Suprapubic skin (tissue), 4 donors: ENCODE measurements around the gene ATP5F1E. TPM values are rescaled to one million over a fixed set of nuclear protein-coding genes. Genes with fewer than 3 reads are reported as not detected.

Experiments used
- DNase-seq, 2 donors: peaks; one replicate each; pipeline ENCODE4 v3.0.0-alpha.2; 2019; ENCODE audit warnings: low spot score in 2 of 2
- H3K27ac ChIP-seq: fragments of 200-600 bp; sonication (generic); one replicate; pipeline ENCODE4 v1.5.1; 2019
- H3K27me3 ChIP-seq: fragments of 200-600 bp; sonication (generic); one replicate; pipeline ENCODE4 v1.5.1; 2019
- H3K36me3 ChIP-seq: fragments of 200-600 bp; sonication (generic); one replicate; pipeline ENCODE4 v1.5.1; 2019
- H3K4me1 ChIP-seq: fragments of 200-600 bp; sonication (generic); one replicate; pipeline ENCODE4 v1.5.1; 2019
- H3K4me3 ChIP-seq: fragments of 200-600 bp; sonication (generic); one replicate; pipeline ENCODE4 v1.5.1; 2019; ENCODE audit warnings: mild to moderate bottlenecking
- H3K9me3 ChIP-seq: fragments of 200-600 bp; sonication (generic); one replicate; pipeline ENCODE4 v1.5.1; 2019
- EP300 ChIP-seq: sonication (generic); formaldehyde crosslinking; IDR thresholded peaks from one replicate; pipeline ENCODE4 v1.6.1; 2017; ENCODE audit warnings: antibody characterized with exemption
- POLR2A ChIP-seq, 2 donors: fragments of 450-650 bp; IDR thresholded peaks; one replicate each; pipeline ENCODE4 v1.6.1; 2017; ENCODE audit warnings: antibody characterized with exemption in 2 of 2, mild to moderate bottlenecking in 2 of 2, moderate library complexity in 2 of 2
- POLR2AphosphoS5 ChIP-seq, 3 donors: sonication (generic); formaldehyde crosslinking; IDR thresholded peaks; one replicate each; pipeline ENCODE4 v1.6.1; 2017; ENCODE audit warnings: antibody characterized with exemption in 3 of 3
- WGBS: methylation state at CpG from one replicate; pipeline ENCODE4 v1.1.5; 2018; 5-methylcytosine and 5-hydroxymethylcytosine counted together
- total RNA-seq, 4 donors: library from RNA; depleted of rRNA; stranded (reverse); fragments of >200 nt; gene quantifications; one replicate each; pipeline ENCODE4 v1.1.0, GENCODE V29; 2016
- TF ChIP-seq, protein P1 (sequence below), 2 donors: fragments of 200-600 bp in 1 of 2; fragments of 450-650 bp in 1 of 2; sonication (generic) in 1 of 2; IDR thresholded peaks; one replicate each; pipeline ENCODE4 v1.5.1; 2016 to 2019; ENCODE audit warnings: antibody characterized with exemption in 2 of 2, mild to moderate bottlenecking in 1 of 2, moderate library complexity in 1 of 2

ATP5F1E gene
- total RNA-seq, 4 donors from 2014 or later = 16.1 to 26.8 (median 19.5) TPM

DNA sequence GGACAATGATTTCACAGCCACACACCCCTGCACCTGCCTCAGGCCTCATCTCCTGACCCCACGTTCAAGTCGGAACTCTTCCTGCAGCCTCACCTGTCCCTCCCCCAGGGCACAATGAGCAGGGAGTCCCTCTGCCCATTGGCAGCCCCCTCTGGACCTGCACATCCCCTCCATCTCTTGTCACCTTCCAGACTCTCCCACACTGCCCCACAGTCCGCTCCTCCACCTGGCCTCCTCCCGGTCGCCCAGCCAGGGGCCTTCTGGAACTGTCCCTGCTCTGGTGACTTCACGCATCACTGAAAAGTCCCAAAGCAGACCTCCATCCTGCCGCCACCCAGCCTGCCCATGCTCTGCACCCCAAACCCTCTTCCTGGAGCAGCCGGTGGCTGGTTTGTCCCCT is 29.7 kb downstream of the ATP5F1E start:
- Histone ChIP-seq H3K27me3 (no peaks in the 10 kb centered on the region), H3K9me3 (no peaks in the 10 kb centered on the region), H3K4me3 (no peak overlapping the region), H3K36me3 (peaks cover 41% of the 10 kb centered on the region), H3K4me1 (peaks cover 33% of the 10 kb centered on the region), H3K27ac (no peak overlapping the region)
- no peak for DNase-seq
- TF ChIP-seq POLR2A (IDR thresholded peaks at IDR 0.05) = no peak
- TF ChIP-seq, protein P1, sequence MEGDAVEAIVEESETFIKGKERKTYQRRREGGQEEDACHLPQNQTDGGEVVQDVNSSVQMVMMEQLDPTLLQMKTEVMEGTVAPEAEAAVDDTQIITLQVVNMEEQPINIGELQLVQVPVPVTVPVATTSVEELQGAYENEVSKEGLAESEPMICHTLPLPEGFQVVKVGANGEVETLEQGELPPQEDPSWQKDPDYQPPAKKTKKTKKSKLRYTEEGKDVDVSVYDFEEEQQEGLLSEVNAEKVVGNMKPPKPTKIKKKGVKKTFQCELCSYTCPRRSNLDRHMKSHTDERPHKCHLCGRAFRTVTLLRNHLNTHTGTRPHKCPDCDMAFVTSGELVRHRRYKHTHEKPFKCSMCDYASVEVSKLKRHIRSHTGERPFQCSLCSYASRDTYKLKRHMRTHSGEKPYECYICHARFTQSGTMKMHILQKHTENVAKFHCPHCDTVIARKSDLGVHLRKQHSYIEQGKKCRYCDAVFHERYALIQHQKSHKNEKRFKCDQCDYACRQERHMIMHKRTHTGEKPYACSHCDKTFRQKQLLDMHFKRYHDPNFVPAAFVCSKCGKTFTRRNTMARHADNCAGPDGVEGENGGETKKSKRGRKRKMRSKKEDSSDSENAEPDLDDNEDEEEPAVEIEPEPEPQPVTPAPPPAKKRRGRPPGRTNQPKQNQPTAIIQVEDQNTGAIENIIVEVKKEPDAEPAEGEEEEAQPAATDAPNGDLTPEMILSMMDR (IDR thresholded peaks at IDR 0.05) = no peak
- TF ChIP-seq POLR2AphosphoS5 (IDR thresholded peaks at IDR 0.05) = no peak
- no peak for TF ChIP-seq EP300
- WGBS = 88% methylated on average over 7 of the region's 8 CpGs

DNA sequence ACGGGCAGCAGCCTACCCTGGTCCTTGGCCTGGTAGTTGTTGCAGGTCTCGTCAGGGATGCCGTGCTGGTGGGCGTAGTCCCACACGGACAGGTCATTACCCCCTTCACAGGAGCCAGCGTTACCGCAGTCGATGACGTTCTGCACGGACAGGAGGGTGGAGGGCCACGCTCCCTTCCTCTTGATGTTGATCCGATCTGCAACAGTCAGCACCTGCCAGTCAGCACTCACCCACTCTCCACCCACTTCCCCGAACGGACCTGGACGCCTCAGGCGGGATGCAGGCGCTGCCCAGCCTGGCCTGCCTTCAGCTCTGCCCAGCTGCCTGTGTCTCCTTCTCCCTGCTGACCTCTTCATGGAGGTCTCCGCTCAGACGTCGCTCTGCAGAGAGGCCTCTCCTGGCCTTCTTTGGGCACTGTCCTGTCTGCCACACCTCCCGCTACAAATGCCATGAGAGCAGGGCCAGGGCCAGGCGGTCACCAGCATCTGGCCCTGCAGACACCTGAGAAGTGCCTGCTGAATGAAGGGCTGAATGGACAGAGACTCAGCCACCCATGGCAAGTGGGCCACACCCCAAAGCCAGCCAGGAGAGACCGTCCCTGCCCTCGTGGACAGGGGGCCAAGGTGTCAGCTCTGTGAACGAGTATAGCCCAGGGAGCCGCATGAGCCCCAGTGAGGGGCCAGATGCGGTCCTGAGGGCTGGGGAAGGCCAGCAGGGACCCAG is 30.5 kb downstream of the ATP5F1E start:
- no peak for TF ChIP-seq POLR2AphosphoS5 (IDR thresholded peaks at IDR 0.05)
- TF ChIP-seq EP300 = no peak
- TF ChIP-seq, protein P1 (IDR thresholded peaks at IDR 0.05) = no peak
- TF ChIP-seq POLR2A (IDR thresholded peaks at IDR 0.05) = no peak
- 90% methylated on average over 25 of the region's 27 CpGs for WGBS
- no peaks in the 10 kb centered on the region for H3K9me3 ChIP-seq
- H3K27ac ChIP-seq = no peak overlapping the region
- H3K36me3 ChIP-seq = peaks cover 49% of the 10 kb centered on the region
- peaks cover 30% of the 10 kb centered on the region for H3K4me1 ChIP-seq
- H3K27me3 ChIP-seq = no peaks in the 10 kb centered on the region
- H3K4me3 ChIP-seq = no peak overlapping the region
- DNase-seq = no peak

DNA sequence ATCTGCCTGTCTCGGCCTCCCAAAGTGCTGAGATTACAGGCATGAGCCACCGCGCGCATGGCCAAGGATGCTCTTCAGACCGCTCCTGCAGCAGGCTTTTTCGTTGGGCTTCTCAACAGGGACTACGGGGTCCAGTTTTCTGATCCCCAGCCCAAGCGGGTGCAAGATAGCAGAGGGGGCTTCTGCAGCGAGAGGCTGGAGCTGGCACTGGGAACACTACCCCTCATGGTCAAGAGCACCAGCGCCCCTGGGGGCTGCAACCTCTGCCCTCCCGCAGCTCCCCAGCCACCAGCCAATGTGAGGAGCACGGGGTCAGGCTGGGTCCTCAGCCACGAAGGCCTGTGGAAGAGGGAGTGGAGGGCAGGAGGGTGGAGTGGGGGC is 31.1 kb downstream of the ATP5F1E start:
- TF ChIP-seq POLR2AphosphoS5 (IDR thresholded peaks at IDR 0.05) (no peak), POLR2A (IDR thresholded peaks at IDR 0.05) (no peak), EP300 (no peak)
- TF ChIP-seq, protein P1 (IDR thresholded peaks at IDR 0.05) = no peak
- 91% methylated on average over 11 of the region's 13 CpGs for WGBS
- H3K36me3 ChIP-seq = peaks cover 55% of the 10 kb centered on the region
- no peak overlapping the region for H3K4me3 ChIP-seq
- DNase-seq = no peak
- no peaks in the 10 kb centered on the region for H3K9me3 ChIP-seq
- no peak overlapping the region for H3K27ac ChIP-seq
- peaks cover 25% of the 10 kb centered on the region for H3K4me1 ChIP-seq
- H3K27me3 ChIP-seq = no peaks in the 10 kb centered on the region

DNA sequence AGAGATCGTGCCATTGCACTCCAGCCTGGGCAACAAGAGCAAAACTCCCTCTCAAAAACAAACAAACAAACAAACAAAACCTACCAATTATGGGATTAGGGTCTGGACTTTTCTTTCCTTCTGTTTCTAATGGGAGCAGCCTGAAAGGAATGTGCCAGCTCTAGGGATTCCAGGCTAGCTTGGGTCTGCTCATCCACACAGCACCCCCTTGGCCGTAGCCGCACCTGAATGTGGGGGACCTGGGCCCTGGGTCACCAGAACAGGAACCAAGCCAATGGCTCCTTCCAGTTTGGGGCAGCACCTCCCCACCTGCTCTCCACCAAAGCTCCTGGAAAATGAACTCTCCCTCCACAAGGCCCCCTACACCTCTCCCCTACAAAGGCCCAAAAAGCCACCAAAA is 31.8 kb downstream of the ATP5F1E start:
- TF ChIP-seq EP300 (no peak), POLR2AphosphoS5 (IDR thresholded peaks at IDR 0.05) (no peak)
- TF ChIP-seq, protein P1 (IDR thresholded peaks at IDR 0.05) = no peak
- Histone ChIP-seq H3K27me3 (no peaks in the 10 kb centered on the region), H3K27ac (no peak overlapping the region), H3K4me3 (no peak overlapping the region), H3K9me3 (no peaks in the 10 kb centered on the region), H3K36me3 (peaks cover 62% of the 10 kb centered on the region), H3K4me1 (peaks cover 17% of the 10 kb centered on the region)
- 67% methylated on average over 3 of the region's 3 CpGs for WGBS
- DNase-seq = no peak

DNA sequence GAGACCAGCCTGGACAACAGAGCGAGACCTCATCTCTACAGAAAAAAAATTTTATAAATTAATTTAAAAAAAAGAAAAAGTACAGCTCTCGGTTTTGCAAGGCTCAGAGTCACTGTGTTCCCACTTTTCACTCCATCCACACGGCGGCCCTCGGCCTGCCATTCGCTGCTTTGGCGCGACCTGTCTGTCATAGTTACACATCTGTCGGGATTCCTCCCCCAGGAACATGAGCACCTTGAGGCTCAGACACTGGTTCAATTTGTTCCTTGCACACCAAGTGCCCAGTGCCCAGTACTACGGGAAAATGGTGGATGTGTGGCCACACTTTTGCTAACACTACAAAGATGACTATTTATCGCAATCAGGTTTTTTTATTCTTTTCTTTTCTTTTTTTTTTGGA is 33.5 kb downstream of the ATP5F1E start:
- WGBS = 94% methylated on average over 11 of the region's 11 CpGs

More for the DNA sequence above, 33.5 kb downstream of the ATP5F1E start:
- Histone ChIP-seq H3K36me3 (peaks cover 78% of the 10 kb centered on the region), H3K27ac (no peak overlapping the region), H3K4me3 (no peak overlapping the region), H3K27me3 (no peaks in the 10 kb centered on the region), H3K9me3 (no peaks in the 10 kb centered on the region), H3K4me1 (peaks cover 3% of the 10 kb centered on the region)
- TF ChIP-seq POLR2A (IDR thresholded peaks at IDR 0.05) (no peak), POLR2AphosphoS5 (IDR thresholded peaks at IDR 0.05) (no peak), EP300 (no peak)
- TF ChIP-seq, protein P1 (IDR thresholded peaks at IDR 0.05) = no peak
- DNase-seq = no peak
